ENCODE results near the gene VASP. TPM values are rescaled to one million over a fixed set of nuclear protein-coding genes. Genes with fewer than 3 reads are reported as not detected.

Gene VASP
- total and polyA plus RNA-seq, 2 donors (not counting 1 experiment from before 2014, with no cell fraction given) = 40.3 to 67.9 TPM

GRCh38 chr19:45517641-45518468 lies 10.6 kb downstream of the VASP start:
- H4K20me1 ChIP-seq (ENCODE audit: control insufficient read depth, extremely low read depth, insufficient read depth, low read length) = no peaks in the 10 kb centered on the region
- no peak for DNase-seq (ENCODE audit: low read depth in 2 of 2)
- H3K9me3 ChIP-seq (ENCODE audit: control insufficient read depth, insufficient read depth, low read depth, low read length) = no peaks in the 10 kb centered on the region
- no peak overlapping the region for H2AFZ ChIP-seq (ENCODE audit: low read length)
- H3K4me3 ChIP-seq (replicated peaks in 1 of 4; ENCODE audit: control extremely low read depth in 1 of 4, insufficient read depth in 1 of 4, low read depth in 3 of 4, low read length in 4 of 4) = no peak overlapping the region
- no peak overlapping the region for H3K9ac ChIP-seq (ENCODE audit: insufficient read depth, low read length)
- H3K36me3 ChIP-seq (ENCODE audit: control insufficient read depth, insufficient read depth, low read length) = peaks cover 24% of the 10 kb centered on the region
- TF ChIP-seq, protein P1, sequence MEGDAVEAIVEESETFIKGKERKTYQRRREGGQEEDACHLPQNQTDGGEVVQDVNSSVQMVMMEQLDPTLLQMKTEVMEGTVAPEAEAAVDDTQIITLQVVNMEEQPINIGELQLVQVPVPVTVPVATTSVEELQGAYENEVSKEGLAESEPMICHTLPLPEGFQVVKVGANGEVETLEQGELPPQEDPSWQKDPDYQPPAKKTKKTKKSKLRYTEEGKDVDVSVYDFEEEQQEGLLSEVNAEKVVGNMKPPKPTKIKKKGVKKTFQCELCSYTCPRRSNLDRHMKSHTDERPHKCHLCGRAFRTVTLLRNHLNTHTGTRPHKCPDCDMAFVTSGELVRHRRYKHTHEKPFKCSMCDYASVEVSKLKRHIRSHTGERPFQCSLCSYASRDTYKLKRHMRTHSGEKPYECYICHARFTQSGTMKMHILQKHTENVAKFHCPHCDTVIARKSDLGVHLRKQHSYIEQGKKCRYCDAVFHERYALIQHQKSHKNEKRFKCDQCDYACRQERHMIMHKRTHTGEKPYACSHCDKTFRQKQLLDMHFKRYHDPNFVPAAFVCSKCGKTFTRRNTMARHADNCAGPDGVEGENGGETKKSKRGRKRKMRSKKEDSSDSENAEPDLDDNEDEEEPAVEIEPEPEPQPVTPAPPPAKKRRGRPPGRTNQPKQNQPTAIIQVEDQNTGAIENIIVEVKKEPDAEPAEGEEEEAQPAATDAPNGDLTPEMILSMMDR (conservative IDR thresholded peaks at IDR 0.05 in 1 of 2, IDR thresholded peaks at IDR 0.05 in 1 of 2; ENCODE audit: low read depth in 1 of 2, low read length in 2 of 2) = no peak
- TF ChIP-seq EZH2 (IDR thresholded peaks at IDR 0.05; ENCODE audit: low read length, missing control alignments) = no peak
- H3K4me2 ChIP-seq (ENCODE audit: extremely low read depth, insufficient read depth, low read length) = no peak overlapping the region
- H3K4me1 ChIP-seq (ENCODE audit: control insufficient read depth, extremely low read depth, insufficient read depth, low read length) = peaks cover 5% of the 10 kb centered on the region
- H3K27ac ChIP-seq (ENCODE audit: insufficient read depth, low read length) = no peak overlapping the region
- peaks cover 46% of the 10 kb centered on the region for H3K79me2 ChIP-seq (ENCODE audit: control insufficient read depth, insufficient read depth, low read length)
- no peaks in the 10 kb centered on the region for H3K27me3 ChIP-seq (ENCODE audit: control insufficient read depth, insufficient read depth, low read length)

GRCh38 chr19:45518469-45518826 lies 11.2 kb downstream of the VASP start:
- H3K4me1 ChIP-seq (ENCODE audit: control insufficient read depth, extremely low read depth, insufficient read depth, low read length) = peaks cover 5% of the 10 kb centered on the region
- H3K79me2 ChIP-seq (ENCODE audit: control insufficient read depth, insufficient read depth, low read length) = peaks cover 40% of the 10 kb centered on the region
- no peak overlapping the region for H2AFZ ChIP-seq (ENCODE audit: low read length)
- peaks cover 23% of the 10 kb centered on the region for H3K36me3 ChIP-seq (ENCODE audit: control insufficient read depth, insufficient read depth, low read length)
- no peak for DNase-seq (ENCODE audit: low read depth in 2 of 2)
- H4K20me1 ChIP-seq (ENCODE audit: control insufficient read depth, extremely low read depth, insufficient read depth, low read length) = no peaks in the 10 kb centered on the region
- no peak for TF ChIP-seq EZH2 (IDR thresholded peaks at IDR 0.05; ENCODE audit: low read length, missing control alignments)
- TF ChIP-seq, protein P1 (conservative IDR thresholded peaks at IDR 0.05 in 1 of 2, IDR thresholded peaks at IDR 0.05 in 1 of 2; ENCODE audit: low read depth in 1 of 2, low read length in 2 of 2) = no peak
- no peaks in the 10 kb centered on the region for H3K9me3 ChIP-seq (ENCODE audit: control insufficient read depth, insufficient read depth, low read depth, low read length)
- no peaks in the 10 kb centered on the region for H3K27me3 ChIP-seq (ENCODE audit: control insufficient read depth, insufficient read depth, low read length)
- no peak overlapping the region for H3K4me2 ChIP-seq (ENCODE audit: extremely low read depth, insufficient read depth, low read length)
- H3K27ac ChIP-seq (ENCODE audit: insufficient read depth, low read length) = no peak overlapping the region
- no peak overlapping the region for H3K9ac ChIP-seq (ENCODE audit: insufficient read depth, low read length)
- no peak overlapping the region for H3K4me3 ChIP-seq (replicated peaks in 1 of 4; ENCODE audit: control extremely low read depth in 1 of 4, insufficient read depth in 1 of 4, low read depth in 3 of 4, low read length in 4 of 4)

DNA sequence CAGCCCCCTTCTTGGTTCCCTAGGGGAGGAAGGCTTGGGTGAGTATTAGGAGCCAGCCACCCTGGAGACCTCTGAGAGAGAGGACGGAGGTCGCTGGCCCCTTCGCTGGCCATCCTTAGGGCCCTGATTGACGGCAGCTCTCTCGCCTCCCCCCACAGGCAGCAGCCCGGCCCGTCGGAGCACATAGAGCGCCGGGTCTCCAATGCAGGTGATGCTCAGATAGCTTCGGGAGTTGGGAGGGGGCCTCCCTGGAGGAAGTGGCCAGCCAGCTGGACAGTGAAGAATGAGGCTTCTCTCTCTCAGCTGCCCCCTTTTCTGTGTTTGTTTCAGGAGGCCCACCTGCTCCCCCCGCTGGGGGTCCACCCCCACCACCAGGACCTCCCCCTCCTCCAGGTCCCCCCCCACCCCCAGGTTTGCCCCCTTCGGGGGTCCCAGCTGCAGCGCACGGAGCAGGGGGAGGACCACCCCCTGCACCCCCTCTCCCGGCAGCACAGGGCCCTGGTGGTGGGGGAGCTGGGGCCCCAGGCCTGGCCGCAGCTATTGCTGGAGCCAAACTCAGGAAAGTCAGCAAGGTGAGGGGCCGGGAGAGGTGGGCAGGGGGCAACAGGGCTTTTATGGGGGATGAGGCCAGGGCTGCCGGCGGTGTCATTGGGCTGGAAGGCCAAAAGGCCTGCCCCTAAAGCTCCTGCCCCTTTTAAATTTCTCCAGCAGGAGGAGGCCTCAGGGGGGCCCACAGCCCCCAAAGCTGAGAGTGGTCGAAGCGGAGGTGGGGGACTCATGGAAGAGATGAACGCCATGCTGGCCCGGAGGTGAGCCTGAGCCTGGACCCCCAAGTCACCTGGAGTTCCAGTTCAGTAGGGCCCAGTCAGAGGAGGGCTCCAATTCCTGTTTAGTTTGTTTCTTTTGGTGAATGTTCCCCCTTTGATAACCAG lies 15.0 kb downstream of the VASP start:
- no peaks in the 10 kb centered on the region for H3K9me3 ChIP-seq (ENCODE audit: control insufficient read depth, insufficient read depth, low read depth, low read length)
- peaks cover 8% of the 10 kb centered on the region for H3K79me2 ChIP-seq (ENCODE audit: control insufficient read depth, insufficient read depth, low read length)
- no peak for DNase-seq (ENCODE audit: low read depth in 2 of 2)
- no peak overlapping the region for H3K4me2 ChIP-seq (ENCODE audit: extremely low read depth, insufficient read depth, low read length)
- no peak overlapping the region for H3K27ac ChIP-seq (ENCODE audit: insufficient read depth, low read length)
- no peak overlapping the region for H3K4me3 ChIP-seq (replicated peaks in 1 of 4; ENCODE audit: control extremely low read depth in 1 of 4, insufficient read depth in 1 of 4, low read depth in 3 of 4, low read length in 4 of 4)
- peaks cover 32% of the 10 kb centered on the region for H3K36me3 ChIP-seq (ENCODE audit: control insufficient read depth, insufficient read depth, low read length)
- H4K20me1 ChIP-seq (ENCODE audit: control insufficient read depth, extremely low read depth, insufficient read depth, low read length) = no peaks in the 10 kb centered on the region
- no peak for TF ChIP-seq EZH2 (IDR thresholded peaks at IDR 0.05; ENCODE audit: low read length, missing control alignments)
- TF ChIP-seq, protein P1 (conservative IDR thresholded peaks at IDR 0.05 in 1 of 2, IDR thresholded peaks at IDR 0.05 in 1 of 2; ENCODE audit: low read depth in 1 of 2, low read length in 2 of 2) = no peak
- H3K4me1 ChIP-seq (ENCODE audit: control insufficient read depth, extremely low read depth, insufficient read depth, low read length) = peaks cover 2% of the 10 kb centered on the region
- no peaks in the 10 kb centered on the region for H3K27me3 ChIP-seq (ENCODE audit: control insufficient read depth, insufficient read depth, low read length)
- H3K9ac ChIP-seq (ENCODE audit: insufficient read depth, low read length) = no peak overlapping the region
- H2AFZ ChIP-seq (ENCODE audit: low read length) = no peak overlapping the region

Data from fibroblast of lung (primary cell).